Esophagus squamous epithelium (tissue), 4 donors: ENCODE data around the gene HOXA9.

Experiments used
- POLR2A ChIP-seq, 4 donors: fragments of 450-650 bp; IDR thresholded peaks; one replicate each; pipeline ENCODE4 v1.6.1; 2017; ENCODE audit warnings: antibody characterized with exemption in 4 of 4, mild to moderate bottlenecking in 4 of 4, moderate library complexity in 3 of 4
- TF ChIP-seq, protein P1 (sequence below), 6 experiments: fragments of 450-650 bp in 4 of 6; fragments of 200-600 bp in 2 of 6; sonication (generic) in 2 of 6; IDR thresholded peaks; one replicate each; pipeline ENCODE4 v1.5.1; 2016 to 2019; ENCODE audit warnings: antibody characterized with exemption in 6 of 6, mild to moderate bottlenecking in 4 of 6, moderate library complexity in 4 of 6

- TF ChIP-seq, protein P1, sequence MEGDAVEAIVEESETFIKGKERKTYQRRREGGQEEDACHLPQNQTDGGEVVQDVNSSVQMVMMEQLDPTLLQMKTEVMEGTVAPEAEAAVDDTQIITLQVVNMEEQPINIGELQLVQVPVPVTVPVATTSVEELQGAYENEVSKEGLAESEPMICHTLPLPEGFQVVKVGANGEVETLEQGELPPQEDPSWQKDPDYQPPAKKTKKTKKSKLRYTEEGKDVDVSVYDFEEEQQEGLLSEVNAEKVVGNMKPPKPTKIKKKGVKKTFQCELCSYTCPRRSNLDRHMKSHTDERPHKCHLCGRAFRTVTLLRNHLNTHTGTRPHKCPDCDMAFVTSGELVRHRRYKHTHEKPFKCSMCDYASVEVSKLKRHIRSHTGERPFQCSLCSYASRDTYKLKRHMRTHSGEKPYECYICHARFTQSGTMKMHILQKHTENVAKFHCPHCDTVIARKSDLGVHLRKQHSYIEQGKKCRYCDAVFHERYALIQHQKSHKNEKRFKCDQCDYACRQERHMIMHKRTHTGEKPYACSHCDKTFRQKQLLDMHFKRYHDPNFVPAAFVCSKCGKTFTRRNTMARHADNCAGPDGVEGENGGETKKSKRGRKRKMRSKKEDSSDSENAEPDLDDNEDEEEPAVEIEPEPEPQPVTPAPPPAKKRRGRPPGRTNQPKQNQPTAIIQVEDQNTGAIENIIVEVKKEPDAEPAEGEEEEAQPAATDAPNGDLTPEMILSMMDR (IDR thresholded peaks at IDR 0.05), result no peak
- TF ChIP-seq POLR2A (IDR thresholded peaks at IDR 0.05), result no peak
Observed at GRCh38 chr7:27145914-27146412, 19.4 kb downstream of the HOXA9 start.
